NCI-H2029 treated with DMSO at 0.1 percent for 48 hours (cell line): ENCODE data around the gene RBPJ.
"Not testable (repeated sequence)": the region's sequence is repeated elsewhere in the genome, so short reads cannot be mapped to it uniquely, and the experiment has no call there.

Experiments
- DNase-seq: peaks from one replicate; lab custom pipeline; 2025; lab: John Stamatoyannopoulos, UW

Gene RBPJ

GRCh38 chr4:26375551-26375950 is 54.7 kb downstream of the RBPJ start:
- no peak for DNase-seq

DNA sequence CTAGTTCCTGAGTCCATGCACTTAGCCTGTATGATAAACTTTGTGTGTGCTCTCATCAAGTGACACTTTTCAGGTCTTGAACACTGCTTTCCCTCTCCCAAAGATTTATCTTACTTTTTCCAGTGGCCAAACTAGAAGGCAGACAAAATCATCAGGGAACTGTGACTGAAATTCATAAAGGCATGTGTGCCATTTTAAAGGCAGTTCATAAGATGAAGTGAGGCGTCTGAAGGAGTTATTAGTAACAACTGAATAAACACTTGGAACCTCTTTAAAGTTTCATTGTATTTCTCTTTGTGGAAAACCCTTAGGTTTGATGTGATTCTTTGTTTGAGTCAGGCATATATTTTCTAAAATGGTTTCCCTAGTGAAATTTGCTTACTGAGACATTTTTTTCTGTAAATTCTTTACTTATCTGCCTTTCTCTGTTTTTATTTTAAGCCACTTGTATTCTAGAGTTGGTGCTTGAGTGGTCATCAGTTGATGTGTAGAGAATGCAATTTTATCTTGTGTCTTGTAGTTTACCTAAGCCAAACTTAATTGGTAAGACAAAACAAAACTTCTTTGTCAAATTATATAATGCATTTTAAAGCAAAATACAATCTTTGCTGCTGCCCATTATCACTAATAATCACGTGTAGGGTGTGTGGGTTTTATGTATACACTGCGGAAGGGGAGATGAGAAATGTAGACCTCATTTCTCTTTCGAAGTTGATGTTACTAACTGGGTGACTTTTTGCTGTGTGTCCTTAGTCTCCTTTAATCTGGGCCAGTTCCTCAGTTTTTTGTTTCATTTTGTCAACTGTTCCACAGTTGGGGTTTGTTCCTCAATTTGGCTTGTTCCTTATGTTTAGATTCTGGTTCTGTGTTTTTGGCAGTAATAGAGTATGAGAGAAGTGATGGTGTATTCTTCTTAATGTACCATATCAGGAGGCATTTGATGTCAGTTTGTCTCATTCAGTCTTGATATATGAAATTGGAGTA is 56.8 kb downstream of the RBPJ start:
- no peak for DNase-seq

GRCh38 chr4:26379837-26380236 is 59.0 kb downstream of the RBPJ start:
- no peak for DNase-seq

DNA sequence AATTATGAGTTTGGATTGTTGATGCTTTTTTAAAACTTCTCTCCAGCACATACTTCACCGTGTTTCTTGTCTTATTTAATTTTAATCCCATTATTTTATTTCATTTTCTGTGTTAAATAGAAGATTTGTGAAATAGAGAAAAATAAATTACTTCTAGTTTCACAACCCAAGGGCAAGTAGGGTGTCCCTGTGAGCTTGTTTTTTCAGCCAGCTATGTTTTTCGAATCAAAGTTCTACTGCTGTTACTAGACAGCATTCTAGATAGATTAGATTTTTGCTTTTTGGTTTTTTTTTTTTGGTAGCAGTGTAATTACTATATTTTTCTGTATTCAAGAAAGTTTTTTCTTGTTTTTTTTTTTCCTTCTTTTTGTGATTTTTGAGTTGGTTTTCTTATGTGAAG is 59.9 kb downstream of the RBPJ start:
- DNase-seq: no peak

- no peak for DNase-seq
Measured at GRCh38 chr4:26384380-26385057, 63.7 kb downstream of the RBPJ start.

DNA sequence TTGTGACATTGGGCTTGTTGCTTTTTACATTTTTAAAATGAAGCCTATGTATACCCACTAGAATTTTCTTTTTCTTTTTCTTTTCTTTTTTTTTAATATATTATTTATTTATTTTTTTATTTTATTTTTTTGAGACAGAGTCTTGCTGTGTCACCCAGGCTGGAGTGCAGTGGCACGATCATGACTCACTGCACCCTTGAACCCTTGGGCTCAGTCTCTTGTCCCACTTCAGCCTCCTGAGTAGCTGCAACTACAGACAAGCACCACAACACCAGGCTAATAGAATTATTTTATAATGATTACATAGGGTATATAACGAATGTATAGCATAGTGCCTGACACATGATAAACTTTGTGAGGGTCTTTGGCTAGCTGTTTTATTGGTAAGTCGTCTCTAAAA is 64.9 kb downstream of the RBPJ start:
- no peak for DNase-seq

DNA sequence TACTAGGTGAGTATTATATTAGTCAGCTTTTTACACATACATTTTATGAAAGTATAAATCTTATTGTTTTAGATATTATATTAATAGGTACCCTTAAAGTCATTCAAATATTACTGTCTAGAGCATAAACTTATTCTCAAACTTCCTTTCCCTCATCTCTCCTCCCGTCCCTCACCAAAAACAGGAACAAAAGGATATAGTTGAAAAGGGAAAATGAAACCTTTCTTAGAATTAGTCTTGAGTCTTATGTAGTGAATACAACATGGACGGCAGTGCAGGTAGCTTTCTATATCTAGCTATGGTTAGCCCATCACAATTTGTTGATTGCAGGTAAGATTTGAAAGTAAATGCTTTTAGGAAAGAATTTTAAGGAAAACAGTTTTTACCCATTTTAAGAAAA is 65.6 kb downstream of the RBPJ start:
- no peak for DNase-seq

- no peak for DNase-seq
Measured at GRCh38 chr4:26388671-26389070, 67.9 kb downstream of the RBPJ start.

DNA sequence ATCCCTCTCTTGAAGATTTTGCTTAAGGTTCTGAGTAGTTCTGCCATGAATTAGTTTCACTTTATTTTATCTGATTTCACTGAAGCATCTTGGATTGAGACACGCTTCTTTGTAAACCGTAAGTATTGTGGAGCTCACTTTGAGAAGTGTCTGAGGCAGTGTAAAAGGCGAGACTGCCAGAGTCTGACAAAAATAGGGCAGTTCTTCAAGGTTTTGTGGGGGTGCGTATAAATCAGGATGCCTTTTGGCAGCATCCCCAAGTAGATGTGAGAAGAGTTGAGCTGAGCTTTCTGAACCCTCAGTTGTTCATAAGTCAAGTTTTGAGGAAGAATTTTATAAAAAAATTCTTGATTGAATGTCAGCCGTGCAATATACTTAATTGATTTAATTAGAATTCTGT is 76.3 kb downstream of the RBPJ start:
- no peak for DNase-seq

- DNase-seq: no peak
Measured at GRCh38 chr4:26400132-26400531, 79.3 kb downstream of the RBPJ start.

- DNase-seq: not testable (repeated sequence)
Measured at GRCh38 chr4:26402017-26402416, 81.2 kb downstream of the RBPJ start.

DNA sequence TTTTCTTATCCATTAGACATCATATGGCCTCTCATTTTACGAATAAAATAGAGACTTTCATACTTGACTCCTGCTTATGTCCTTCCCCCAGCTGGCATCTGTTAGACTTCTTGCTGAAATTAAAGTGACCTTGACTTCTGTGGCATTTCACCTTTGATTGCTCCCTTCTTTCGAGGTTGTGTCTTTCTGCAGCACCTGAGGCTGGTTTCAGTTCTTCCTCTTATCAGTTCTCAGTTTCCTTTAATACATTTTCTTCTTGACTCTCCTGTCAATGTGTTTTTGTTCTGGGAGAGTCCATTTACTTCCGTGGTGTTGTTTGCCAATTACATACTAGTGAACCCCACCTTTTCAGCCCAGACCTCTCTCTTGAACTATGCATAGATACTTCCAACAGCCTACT is 81.6 kb downstream of the RBPJ start:
- no peak for DNase-seq

DNA sequence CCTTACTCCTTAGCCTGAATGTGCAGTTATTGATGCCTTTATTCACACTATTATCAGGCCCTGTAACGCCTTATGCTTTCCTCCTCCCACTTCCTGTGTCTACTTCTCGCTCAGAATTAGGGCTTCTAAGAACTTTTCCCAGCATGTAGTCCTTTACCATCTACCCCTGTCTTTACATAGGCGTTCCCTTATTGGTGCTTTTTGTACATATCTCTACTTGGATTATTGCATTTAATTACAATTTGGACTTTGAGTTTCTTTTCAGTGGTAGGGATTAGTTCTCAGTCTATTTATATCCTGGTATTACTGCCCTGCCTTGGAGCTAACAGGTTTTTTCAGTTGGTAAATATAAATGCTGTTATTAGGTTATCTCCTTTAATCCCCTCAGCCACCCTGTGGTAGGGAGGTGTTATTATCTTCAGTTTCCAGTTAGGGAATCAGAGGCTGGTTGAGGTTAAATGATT is 84.0 kb downstream of the RBPJ start:
- no peak for DNase-seq

GRCh38 chr4:26406346-26406975 is 85.6 kb downstream of the RBPJ start:
- DNase-seq: no peak

DNA sequence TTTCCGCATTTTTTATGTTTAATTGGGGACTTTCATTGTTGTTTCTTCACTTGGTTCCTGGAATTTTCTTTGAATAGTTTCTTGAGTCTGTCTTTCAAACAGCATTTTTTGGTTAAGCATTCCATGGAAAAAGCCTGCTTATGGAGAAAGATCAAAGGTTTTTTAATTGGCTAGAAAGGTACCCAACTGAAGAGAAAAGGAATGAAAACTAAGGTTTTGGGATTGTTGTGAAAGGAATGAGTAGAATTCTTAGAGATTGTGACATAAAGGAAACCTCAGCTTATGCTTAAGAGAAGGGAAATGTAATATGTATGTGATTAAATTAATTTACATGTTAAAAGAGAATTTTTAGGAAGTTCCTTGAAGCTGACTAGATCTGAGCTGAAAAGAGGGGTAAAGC is 86.7 kb downstream of the RBPJ start:
- no peak for DNase-seq

DNA sequence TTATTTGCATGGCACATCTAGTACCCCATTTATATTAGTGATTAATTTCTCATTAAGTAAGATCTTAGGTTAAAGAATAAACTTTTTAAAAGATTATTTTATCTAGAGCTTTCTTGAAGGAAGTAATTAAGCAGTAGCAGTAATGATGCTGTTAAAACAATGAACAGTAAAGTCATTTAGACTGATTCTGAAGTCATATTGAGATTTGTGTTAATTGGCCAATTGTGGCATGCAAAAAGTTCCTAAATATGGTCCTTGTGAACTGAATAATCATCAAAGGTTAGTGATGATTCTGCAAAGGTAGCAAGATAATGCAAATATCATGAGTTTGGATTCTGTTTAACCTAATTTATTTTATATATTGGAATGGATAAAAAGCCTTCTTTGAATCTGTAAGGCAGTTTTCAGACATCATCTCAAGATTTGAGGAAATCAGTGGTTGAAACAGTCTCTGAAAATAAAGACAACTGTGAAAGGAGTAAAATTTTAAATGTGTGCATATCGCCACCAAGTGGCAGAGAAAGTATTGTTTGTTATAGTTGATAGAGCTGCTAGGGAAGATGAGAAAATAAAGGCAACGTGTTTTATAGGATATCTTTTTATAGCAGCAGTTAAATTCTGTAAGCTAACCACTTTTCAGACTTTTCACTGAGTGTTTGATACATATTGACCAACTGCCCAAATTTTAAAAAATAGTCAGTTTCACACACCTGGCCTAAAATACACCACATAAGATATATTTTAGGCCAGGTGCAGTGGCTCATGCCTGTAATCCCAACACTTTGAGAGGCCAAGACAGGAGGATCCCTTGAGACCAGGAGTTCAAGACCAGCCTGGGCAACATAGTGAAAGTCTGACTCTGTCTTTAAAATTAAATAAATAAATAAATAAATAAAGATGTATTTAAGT is 89.8 kb downstream of the RBPJ start:
- peak; percentile 48 for DNase-seq

DNA sequence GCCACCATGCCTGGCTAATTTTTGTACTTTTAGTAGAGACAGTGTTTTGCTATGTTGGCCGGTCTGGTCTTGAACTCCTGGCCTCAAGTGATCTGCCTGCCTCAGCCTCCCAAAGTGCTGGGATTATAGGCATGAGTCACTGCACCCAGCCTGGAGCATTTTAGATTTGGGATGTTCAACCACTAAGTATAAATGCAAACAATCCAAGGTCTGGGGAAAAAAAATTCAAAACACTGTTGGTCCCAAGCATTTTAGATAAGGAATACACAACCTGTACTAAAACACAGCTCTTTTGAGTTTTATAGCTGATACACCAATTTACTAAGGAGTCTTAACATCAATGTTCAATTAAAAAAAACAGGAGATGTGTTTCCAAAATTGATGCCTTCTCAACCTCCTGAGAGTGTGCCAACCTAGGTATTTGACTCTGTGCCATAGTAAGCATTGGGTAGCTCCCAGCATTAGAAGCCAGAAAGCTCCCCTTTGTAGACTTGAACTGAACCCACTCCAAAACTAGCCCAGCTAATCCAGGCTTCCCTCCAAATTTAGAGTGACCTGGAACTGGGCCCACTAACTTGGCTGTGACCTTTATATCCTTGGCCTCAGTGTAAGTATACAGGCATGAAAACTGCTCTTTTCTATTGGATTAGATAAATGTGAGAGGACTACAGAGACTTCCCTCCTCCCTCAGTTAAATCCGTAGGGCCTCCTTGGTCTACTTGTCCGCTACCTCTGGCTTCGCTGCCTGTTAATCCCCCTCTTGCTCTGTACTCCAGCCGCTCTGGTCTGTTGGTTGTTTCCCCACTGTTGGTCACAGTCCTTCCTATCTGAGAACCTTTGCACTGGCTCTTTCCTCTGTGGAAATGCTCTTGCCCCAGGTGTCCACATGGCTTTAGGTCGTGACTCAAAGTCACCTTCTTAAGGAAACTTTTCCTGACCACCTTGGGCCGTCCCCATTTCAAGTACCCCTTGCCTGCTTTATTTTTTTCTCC is 91.9 kb downstream of the RBPJ start:
- peak; percentile 43 for DNase-seq

DNA sequence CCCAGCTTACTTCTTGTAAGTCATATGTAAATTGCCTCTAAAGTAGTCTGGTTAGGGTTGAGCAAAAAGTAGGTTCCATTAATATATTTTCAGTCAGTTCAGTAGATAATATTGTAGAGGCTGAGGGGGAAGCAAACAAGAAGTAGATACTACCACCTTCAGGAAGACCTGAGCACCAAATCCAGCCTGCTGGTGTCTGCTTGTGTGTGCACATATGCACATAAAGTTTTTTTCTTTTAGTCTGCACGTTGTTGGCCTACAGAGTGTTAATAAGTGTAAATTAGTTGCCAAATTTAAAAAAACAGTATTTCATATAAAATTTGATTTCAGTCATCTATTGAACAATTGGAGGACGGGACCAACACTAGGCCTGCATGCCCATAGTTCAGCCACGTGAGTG is 92.8 kb downstream of the RBPJ start:
- no peak for DNase-seq

DNA sequence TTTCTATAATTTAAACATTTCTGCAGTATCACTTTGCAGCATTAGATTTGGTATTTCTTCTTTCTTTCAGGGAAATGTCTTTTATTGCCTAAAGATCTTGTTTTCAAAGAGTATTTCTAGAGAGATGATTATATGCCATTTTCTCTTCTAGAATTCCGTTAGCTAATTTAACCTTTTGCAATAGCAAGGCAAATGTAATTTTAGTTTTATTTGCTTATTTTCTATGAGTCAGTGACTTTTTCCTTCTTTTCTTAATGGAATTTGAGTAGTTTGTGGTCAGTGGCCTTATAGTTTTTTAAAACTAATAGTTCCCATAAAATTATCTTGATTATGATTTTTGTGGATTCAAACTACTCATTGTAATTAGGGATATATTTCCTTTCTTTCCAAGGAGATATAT is 97.3 kb downstream of the RBPJ start:
- no peak for DNase-seq

DNA sequence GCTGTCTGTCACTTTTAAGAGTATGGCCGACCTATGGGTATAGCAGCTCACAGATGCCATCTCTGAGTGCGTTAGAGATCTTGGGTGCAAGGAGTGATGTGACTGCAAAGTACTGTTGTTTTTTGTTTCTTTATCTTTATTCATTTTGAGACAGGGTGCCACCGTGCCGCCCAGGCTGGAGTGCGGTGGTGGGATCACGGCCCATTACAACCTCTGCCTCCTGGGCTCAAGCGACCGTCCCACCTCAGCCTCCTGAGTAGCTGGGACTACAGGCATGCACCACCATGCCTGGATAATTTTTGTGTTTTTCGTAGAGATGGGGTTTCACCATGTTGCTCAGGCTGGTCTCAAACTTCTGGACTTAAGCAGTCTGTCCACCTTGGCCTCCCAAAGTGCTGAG is 98.0 kb downstream of the RBPJ start:
- no peak for DNase-seq
